CD14-positive monocyte (primary cell): ENCODE results near the gene PAPOLA. TPM values are rescaled to one million over a fixed set of nuclear protein-coding genes. Genes with fewer than 3 reads are reported as not detected.

Experiments used
- DNase-seq, 3 donors: peaks; one replicate each; pipeline ENCODE4 v3.0.0-alpha.2; 2011 to 2022
- H2AFZ ChIP-seq: 2 replicates; pipeline ENCODE4 v1.6.0; 2012; ENCODE audit warnings: mild to moderate bottlenecking, low read depth, low read length, inconsistent platforms; ENCODE audit not compliant: insufficient read depth, poor library complexity, severe bottlenecking
- H3K27ac ChIP-seq, 2 donors: 1 replicate in 1 of 2; 2 replicates in 1 of 2; pipeline ENCODE4 v1.5.1; 2012 to 2013; ENCODE audit warnings: low read length in 2 of 2, control low read depth in 1 of 2, inconsistent platforms in 1 of 2, low read depth in 1 of 2, mild to moderate bottlenecking in 1 of 2
- H3K27me3 ChIP-seq, 2 donors: one replicate each; pipeline versions ENCODE4 v1.6.0 to v1.6.1; 2011 to 2013; ENCODE audit warnings: low read length in 2 of 2; ENCODE audit not compliant: control insufficient read depth in 2 of 2, insufficient read depth in 2 of 2
- H3K36me3 ChIP-seq, 2 donors: replicated peaks in 1 of 2; 1 replicate in 1 of 2; 2 replicates in 1 of 2; pipeline versions ENCODE4 v1.5.1 to v1.6.1; 2012 to 2013; ENCODE audit warnings: low read length in 2 of 2, control low read depth in 1 of 2, inconsistent platforms in 1 of 2, mild to moderate bottlenecking in 1 of 2; ENCODE audit not compliant: insufficient read depth in 2 of 2, control insufficient read depth in 1 of 2
- H3K4me1 ChIP-seq, 2 donors: 1 replicate in 1 of 2; 2 replicates in 1 of 2; pipeline versions ENCODE4 v1.5.1 to v1.6.1; 2012 to 2013; ENCODE audit warnings: low read length in 2 of 2, control low read depth in 1 of 2, inconsistent platforms in 1 of 2, mild to moderate bottlenecking in 1 of 2, moderate library complexity in 1 of 2; ENCODE audit not compliant: insufficient read depth in 2 of 2, control insufficient read depth in 1 of 2
- H3K4me2 ChIP-seq: replicated peaks from 2 replicates; pipeline ENCODE3; 2012; ENCODE audit warnings: low read length, moderate library complexity, mild to moderate bottlenecking; ENCODE audit not compliant: poor library complexity, severe bottlenecking; ENCODE audit errors: extremely low read depth
- H3K4me3 ChIP-seq, 3 experiments: fragments of 200-600 bp in 1 of 3; sonication (generic) in 1 of 3; replicated peaks in 1 of 3; 1 replicate in 2 of 3; 2 replicates in 1 of 3; pipeline ENCODE4 v1.5.1; 2011 to 2013; ENCODE audit warnings: low read length in 3 of 3, mild to moderate bottlenecking in 3 of 3, control low read depth in 2 of 3, low read depth in 2 of 3, inconsistent platforms in 1 of 3, moderate library complexity in 1 of 3
- H3K79me2 ChIP-seq: 2 replicates; pipeline ENCODE4 v1.6.0; 2012; ENCODE audit warnings: mild to moderate bottlenecking, control low read depth, inconsistent platforms, low read length, moderate library complexity; ENCODE audit not compliant: insufficient read depth
- H3K9ac ChIP-seq: 2 replicates; pipeline ENCODE4 v1.6.0; 2017; ENCODE audit warnings: low read length, mild to moderate bottlenecking; ENCODE audit not compliant: insufficient read depth, poor library complexity, severe bottlenecking
- H3K9me3 ChIP-seq, 2 donors: replicated peaks in 1 of 2; 1 replicate in 1 of 2; 2 replicates in 1 of 2; pipeline versions ENCODE4 v1.5.1 to v1.6.1; 2012 to 2013; ENCODE audit warnings: low read length in 2 of 2, control low read depth in 1 of 2; ENCODE audit not compliant: control insufficient read depth in 1 of 2, insufficient read depth in 1 of 2
- H4K20me1 ChIP-seq: 2 replicates; pipeline ENCODE4 v1.6.0; 2012; ENCODE audit warnings: mild to moderate bottlenecking, low read length, control low read depth, moderate library complexity; ENCODE audit not compliant: insufficient read depth
- H3K27ac Mint-ChIP-seq, 7 donors: one replicate each; pipeline ENCODE4 v1.8.0; 2020; ENCODE audit warnings: mild to moderate bottlenecking in 7 of 7, mixed read lengths in 7 of 7, moderate library complexity in 6 of 7, inconsistent platforms in 2 of 7
- H3K27me3 Mint-ChIP-seq, 3 donors: one replicate each; pipeline ENCODE4 v1.8.0; 2021 to 2022; ENCODE audit warnings: low read depth in 3 of 3, mild to moderate bottlenecking in 3 of 3, mixed read lengths in 3 of 3, moderate library complexity in 3 of 3, inconsistent platforms in 1 of 3
- H3K36me3 Mint-ChIP-seq, 2 donors: one replicate each; pipeline ENCODE4 v1.8.0; 2020; ENCODE audit warnings: mixed read lengths in 2 of 2, inconsistent platforms in 1 of 2, mild to moderate bottlenecking in 1 of 2
- H3K4me1 Mint-ChIP-seq: one replicate; pipeline ENCODE4 v1.8.0; 2020; ENCODE audit warnings: mild to moderate bottlenecking, mixed read lengths
- H3K4me3 Mint-ChIP-seq, 2 donors: one replicate each; pipeline ENCODE4 v1.8.0; 2020; ENCODE audit warnings: mild to moderate bottlenecking in 2 of 2, mixed read lengths in 2 of 2, moderate library complexity in 1 of 2
- H3K9me3 Mint-ChIP-seq, 7 donors: one replicate each; pipeline ENCODE4 v1.8.0; 2020 to 2022; ENCODE audit warnings: mixed read lengths in 7 of 7, mild to moderate bottlenecking in 6 of 7, moderate library complexity in 6 of 7, inconsistent platforms in 2 of 7
- CTCF ChIP-seq: fragments of 200-600 bp; IDR thresholded peaks from one replicate; pipeline ENCODE4 v1.8.0; 2022; ENCODE audit warnings: antibody characterized with exemption, mild to moderate bottlenecking
- WGBS: methylation state at CpG from one replicate; pipeline ENCODE4 v1.1.5; 2013; ENCODE audit warnings: missing lambda C conversion rate; ENCODE audit not compliant: insufficient coverage; 5-methylcytosine and 5-hydroxymethylcytosine counted together
- intact Hi-C, 2 donors: fragments of 100-400 bp; cut with micrococcal nuclease; formaldehyde crosslinking; loops; one replicate each; pipeline versions ENCODE4 v1.15.0 to v1.15.1; 2023
- polyA plus RNA-seq, 3 donors: library from polyadenylated mRNA; depleted of rRNA in 1 of 3; unstranded in 2 of 3; stranded (reverse) in 1 of 3; fragments of 300-500 nt in 2 of 3; fragments of >200 nt in 1 of 3; fragmentation: Illumina TruSeq in 2 of 3; gene quantifications; 1 replicate in 2 of 3; 2 replicates in 1 of 3; pipeline ENCODE4 v1.2.3, GENCODE V29; 2012 to 2021

The PAPOLA gene
- polyA plus RNA-seq, 3 donors: 57.9 to 87.5 (median 80.3) TPM

GRCh38 chr14:96574171-96574632 lies 72.0 kb downstream of the PAPOLA start:
- H3K4me3 ChIP-seq: no peak overlapping the region
- no peak overlapping the region for H3K4me3 Mint-ChIP-seq
- no peak overlapping the region for H3K4me2 ChIP-seq
- no peaks in the 10 kb centered on the region for H3K4me1 ChIP-seq
- H4K20me1 ChIP-seq: peaks cover 16% of the 10 kb centered on the region
- no peak for DNase-seq
- WGBS: 100% methylated on average over 1 of the region's 2 CpGs
- H3K36me3 ChIP-seq: peaks cover 10 to 45% of the 10 kb centered on the region in 2 donors
- no peaks in the 10 kb centered on the region for H3K4me1 Mint-ChIP-seq
- H3K27ac ChIP-seq: no peak overlapping the region
- H3K79me2 ChIP-seq: no peaks in the 10 kb centered on the region
- no peak overlapping the region for H3K9ac ChIP-seq
- H3K9me3 ChIP-seq: no peaks in the 10 kb centered on the region
- H3K9me3 Mint-ChIP-seq: no peaks in the 10 kb centered on the region
- no peaks in the 10 kb centered on the region for H3K27me3 ChIP-seq
- H2AFZ ChIP-seq: no peak overlapping the region
- peaks cover 0 to 2% (median 0%) of the 10 kb centered on the region in 3 donors for H3K27me3 Mint-ChIP-seq
- intact Hi-C loops: loop anchor here in 1 of 2 donors (10.0 kb wide), 1 partner anchor 161 kb away; no protein-coding TSS in a partner anchor
- peaks cover 21 to 25% of the 10 kb centered on the region in 2 donors for H3K36me3 Mint-ChIP-seq
- TF ChIP-seq CTCF: no peak
- H3K27ac Mint-ChIP-seq: peak overlapping the region in 1 of 7 donors; percentile 28

DNA sequence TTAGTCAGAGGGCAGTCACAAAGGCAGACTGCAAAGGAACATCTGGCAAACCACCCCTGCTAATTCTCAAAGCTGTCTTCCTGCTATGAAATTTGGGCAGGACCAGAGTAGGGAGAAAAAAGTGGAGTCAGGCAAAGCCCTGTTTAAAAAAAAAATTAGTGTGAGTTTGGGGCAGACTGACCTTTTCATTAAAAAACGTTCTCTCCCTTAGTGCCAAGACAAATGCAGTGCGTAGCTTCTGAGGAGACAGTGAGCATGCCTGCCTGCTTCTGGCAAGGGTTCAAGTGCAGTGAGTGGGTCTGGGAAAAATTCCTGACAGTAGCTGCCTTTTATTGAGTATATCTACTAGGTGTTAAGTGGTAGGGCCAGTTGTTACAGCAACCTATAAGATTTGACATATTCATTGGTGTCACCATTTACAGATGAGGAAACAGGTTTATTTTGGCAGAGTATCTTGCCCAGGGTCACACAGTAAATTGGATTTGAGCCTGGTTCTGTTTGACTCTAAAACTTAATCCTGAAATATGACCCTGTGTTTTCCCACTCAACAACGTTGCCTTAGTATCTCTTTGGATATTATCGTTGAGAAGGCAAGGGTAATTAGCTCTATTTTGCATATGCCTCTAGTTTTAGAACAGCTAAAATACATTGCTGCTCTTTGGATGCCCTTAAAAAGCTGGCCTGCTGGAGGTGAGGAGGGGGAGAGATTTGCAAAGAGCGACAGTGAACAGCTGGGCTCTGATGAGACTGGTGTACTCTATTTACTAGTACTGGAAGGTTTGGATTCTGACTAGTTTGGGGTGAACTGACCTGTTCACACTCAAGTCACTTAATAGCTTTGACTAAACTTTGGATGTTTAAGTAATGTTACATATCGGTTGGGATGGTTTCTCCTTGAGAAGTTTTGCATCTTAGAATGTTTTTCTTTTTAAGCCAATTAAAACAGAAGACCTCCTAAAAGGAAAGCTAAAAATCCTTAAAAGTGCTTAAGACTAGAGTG lies 72.8 kb downstream of the PAPOLA start:
- Histone ChIP-seq H4K20me1 (peaks cover 12% of the 10 kb centered on the region), H3K9me3 (no peaks in the 10 kb centered on the region), H3K9ac (no peak overlapping the region), H3K27ac (no peak overlapping the region), H2AFZ (no peak overlapping the region), H3K4me3 (no peak overlapping the region), H3K4me2 (no peak overlapping the region), H3K36me3 (peaks cover 6 to 39% of the 10 kb centered on the region in 2 donors), H3K79me2 (no peaks in the 10 kb centered on the region), H3K27me3 (no peaks in the 10 kb centered on the region), H3K4me1 (no peaks in the 10 kb centered on the region)
- WGBS: 100% methylated on average over 2 of the region's 6 CpGs
- no peak overlapping the region for H3K4me3 Mint-ChIP-seq
- peaks cover 0 to 2% (median 0%) of the 10 kb centered on the region in 3 donors for H3K27me3 Mint-ChIP-seq
- H3K36me3 Mint-ChIP-seq: peaks cover 17% of the 10 kb centered on the region in 2 donors
- intact Hi-C loops: loop anchor here in 1 of 2 donors (10.0 kb wide), 1 partner anchor 160 kb away; no protein-coding TSS in a partner anchor
- peak overlapping the region in 2 of 7 donors; percentile 12 to 28 for H3K27ac Mint-ChIP-seq
- no peak for DNase-seq
- no peak for TF ChIP-seq CTCF
- no peaks in the 10 kb centered on the region for H3K4me1 Mint-ChIP-seq
- no peaks in the 10 kb centered on the region for H3K9me3 Mint-ChIP-seq
